Measurements from ENCODE around the gene CDK14.

- TF ChIP-seq CTCF (conservative IDR thresholded peaks at IDR 0.05 in 1 of 2, IDR thresholded peaks at IDR 0.05 in 1 of 2; ENCODE audit: low read depth in 1 of 2, low read length in 2 of 2) (no peak), EZH2 (IDR thresholded peaks at IDR 0.05; ENCODE audit: low read length, missing control alignments) (no peak)
These were observed 221.0 kb downstream of the CDK14 start for GRCh38 chr7:90817151-90817550.

Data from fibroblast of lung (primary cell).